Lung (tissue), 12 donors: ENCODE results near the gene SEMA5A. TPM values are rescaled to one million over a fixed set of nuclear protein-coding genes. Genes with fewer than 3 reads are reported as not detected.

Source experiments
- ATAC-seq: fragments of 200-7000 bp; cut with Tn5 transposase; one replicate; pipeline ENCODE4 v1.9.1; 2020; ENCODE audit warnings: moderate number of reproducible peaks; ENCODE audit not compliant: insufficient read depth, low FRiP score
- DNase-seq, 3 donors: peaks; one replicate each; pipeline ENCODE4 v3.0.0-alpha.2; 2013 to 2017
- H3K27ac ChIP-seq, 2 donors: one replicate each; pipeline ENCODE4 v1.5.1; 2013; ENCODE audit warnings: mild to moderate bottlenecking in 2 of 2, moderate library complexity in 2 of 2, control low read depth in 1 of 2, inconsistent platforms in 1 of 2, low read depth in 1 of 2, low read length in 1 of 2
- H3K27me3 ChIP-seq, 3 donors: one replicate each; pipeline ENCODE4 v1.5.1; 2013; ENCODE audit warnings: low read length in 2 of 3; ENCODE audit not compliant: control insufficient read depth in 3 of 3, insufficient read depth in 3 of 3
- H3K36me3 ChIP-seq, 4 donors: one replicate each; pipeline ENCODE4 v1.5.1; 2013; ENCODE audit warnings: low read length in 4 of 4, mild to moderate bottlenecking in 1 of 4, moderate library complexity in 1 of 4; ENCODE audit not compliant: control insufficient read depth in 4 of 4, insufficient read depth in 4 of 4
- H3K4me1 ChIP-seq, 5 donors: one replicate each; pipeline ENCODE4 v1.5.1; 2013; ENCODE audit warnings: low read length in 5 of 5, mild to moderate bottlenecking in 2 of 5, moderate library complexity in 1 of 5; ENCODE audit not compliant: control insufficient read depth in 5 of 5, insufficient read depth in 5 of 5
- H3K4me3 ChIP-seq: one replicate; pipeline ENCODE4 v1.5.1; 2013; ENCODE audit warnings: mild to moderate bottlenecking, control low read depth, moderate library complexity
- H3K9ac ChIP-seq, 2 donors: one replicate each; pipeline ENCODE4 v1.5.1; 2013; ENCODE audit warnings: low read length in 2 of 2, control low read depth in 1 of 2; ENCODE audit not compliant: insufficient read depth in 1 of 2
- H3K9me3 ChIP-seq, 4 donors: one replicate each; pipeline ENCODE4 v1.5.1; 2013; ENCODE audit warnings: low read length in 3 of 4, mild to moderate bottlenecking in 1 of 4, moderate library complexity in 1 of 4; ENCODE audit not compliant: control insufficient read depth in 4 of 4, insufficient read depth in 3 of 4
- WGBS, 2 donors: extraction: QIAGEN DNeasy Blood & Tissue Kit; methylation state at CpG; one replicate each; pipeline ENCODE4 v1.1.7; 2013; 5-methylcytosine and 5-hydroxymethylcytosine counted together
- polyA plus RNA-seq, 2 donors: library from polyadenylated mRNA; stranded (reverse); fragments of 200-250 nt; gene quantifications; one replicate each; pipeline ENCODE4 v1.2.1, GENCODE V29; 2013
- total RNA-seq, 2 donors: library from RNA; depleted of rRNA in 1 of 2; stranded (reverse); fragments of >200 nt in 1 of 2; gene quantifications; one replicate each; pipeline ENCODE4 v1.2.1, GENCODE V29; 2014 to 2021
- TF ChIP-seq, protein P1 (sequence below): IDR thresholded peaks from 2 replicates; pipeline ENCODE4 v1.5.1; 2012; ENCODE audit warnings: mild to moderate bottlenecking; ENCODE audit errors: control extremely low read depth, extremely low read depth
- donor health status: control.
- donor health status: control.
- donor health status: Bipolar disorder and iron deficiency.
- donor health status: healthy.
- donor health status: DM: yes; HTN: yes; CAD: no.

SEMA5A gene
- total and polyA plus RNA-seq, 4 donors, result 3.1 to 44.9 (median 13.7) TPM

- TF ChIP-seq, protein P1, sequence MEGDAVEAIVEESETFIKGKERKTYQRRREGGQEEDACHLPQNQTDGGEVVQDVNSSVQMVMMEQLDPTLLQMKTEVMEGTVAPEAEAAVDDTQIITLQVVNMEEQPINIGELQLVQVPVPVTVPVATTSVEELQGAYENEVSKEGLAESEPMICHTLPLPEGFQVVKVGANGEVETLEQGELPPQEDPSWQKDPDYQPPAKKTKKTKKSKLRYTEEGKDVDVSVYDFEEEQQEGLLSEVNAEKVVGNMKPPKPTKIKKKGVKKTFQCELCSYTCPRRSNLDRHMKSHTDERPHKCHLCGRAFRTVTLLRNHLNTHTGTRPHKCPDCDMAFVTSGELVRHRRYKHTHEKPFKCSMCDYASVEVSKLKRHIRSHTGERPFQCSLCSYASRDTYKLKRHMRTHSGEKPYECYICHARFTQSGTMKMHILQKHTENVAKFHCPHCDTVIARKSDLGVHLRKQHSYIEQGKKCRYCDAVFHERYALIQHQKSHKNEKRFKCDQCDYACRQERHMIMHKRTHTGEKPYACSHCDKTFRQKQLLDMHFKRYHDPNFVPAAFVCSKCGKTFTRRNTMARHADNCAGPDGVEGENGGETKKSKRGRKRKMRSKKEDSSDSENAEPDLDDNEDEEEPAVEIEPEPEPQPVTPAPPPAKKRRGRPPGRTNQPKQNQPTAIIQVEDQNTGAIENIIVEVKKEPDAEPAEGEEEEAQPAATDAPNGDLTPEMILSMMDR, result no peak
- no peak overlapping the region for H3K9ac ChIP-seq
- 78 to 93% methylated on average over 1 of the region's 1 CpG for WGBS, 2 donors
- H3K27me3 ChIP-seq, result no peaks in the 10 kb centered on the region
- peaks cover 0 to 50% (median 6%) of the 10 kb centered on the region in 5 donors for H3K4me1 ChIP-seq
- DNase-seq (no peak), ATAC-seq (no peak)
- H3K4me3 ChIP-seq, result no peak overlapping the region
- H3K27ac ChIP-seq, result no peak overlapping the region
- H3K9me3 ChIP-seq, result no peaks in the 10 kb centered on the region
- peaks cover 0 to 8% (median 0%) of the 10 kb centered on the region in 4 donors for H3K36me3 ChIP-seq
These were observed 487.2 kb downstream of the SEMA5A start for GRCh38 chr5:9058666-9059065.

GRCh38 chr5:9058161-9058560 lies 487.7 kb downstream of the SEMA5A start:
- H3K27ac ChIP-seq, result no peak overlapping the region
- peaks cover 0 to 8% (median 0%) of the 10 kb centered on the region in 4 donors for H3K36me3 ChIP-seq
- no peaks in the 10 kb centered on the region for H3K9me3 ChIP-seq
- no peak overlapping the region for H3K4me3 ChIP-seq
- TF ChIP-seq, protein P1, result no peak
- H3K4me1 ChIP-seq, result peaks cover 0 to 50% (median 6%) of the 10 kb centered on the region in 5 donors
- H3K9ac ChIP-seq, result no peak overlapping the region
- no peak for DNase-seq
- H3K27me3 ChIP-seq, result no peaks in the 10 kb centered on the region
- no peak for ATAC-seq

- Histone ChIP-seq H3K36me3 (peaks cover 0 to 8% (median under 1%) of the 10 kb centered on the region in 4 donors), H3K4me3 (no peak overlapping the region), H3K27ac (no peak overlapping the region), H3K9ac (no peak overlapping the region), H3K4me1 (peaks cover 0 to 51% (median 6%) of the 10 kb centered on the region in 5 donors), H3K9me3 (no peaks in the 10 kb centered on the region), H3K27me3 (no peaks in the 10 kb centered on the region)
- 59 to 64% methylated on average over 3 of the region's 3 CpGs for WGBS, 2 donors
- ATAC-seq (no peak), DNase-seq (peak in 1 of 3 donors; percentile 37)
- TF ChIP-seq, protein P1, result no peak
These were observed 488.4 kb downstream of the SEMA5A start for GRCh38 chr5:9057406-9058000.

GRCh38 chr5:9056046-9056445 lies 489.8 kb downstream of the SEMA5A start:
- H3K27ac ChIP-seq, result no peak overlapping the region
- WGBS, 2 donors, result 91 to 92% methylated on average over 4 of the region's 4 CpGs
- TF ChIP-seq, protein P1, result no peak
- peaks cover 0 to 51% (median 6%) of the 10 kb centered on the region in 5 donors for H3K4me1 ChIP-seq
- H3K4me3 ChIP-seq, result no peak overlapping the region
- no peak overlapping the region for H3K9ac ChIP-seq
- no peak for DNase-seq
- peaks cover 0 to 2% (median 0%) of the 10 kb centered on the region in 4 donors for H3K36me3 ChIP-seq
- H3K27me3 ChIP-seq, result no peaks in the 10 kb centered on the region
- ATAC-seq, result no peak
- no peaks in the 10 kb centered on the region for H3K9me3 ChIP-seq
